WERI-Rb-1 (cell line): ENCODE results near the gene MRPS18A.
A peak's percentile ranks its signal among the peaks of the same experiment; 100 is the strongest.

Experiments
- DNase-seq: peaks from one replicate; pipeline ENCODE4 v3.0.0-alpha.2; 2020
- H3K27ac ChIP-seq: fragments of 250-450 bp; sonication (Bioruptor Pico); 2 replicates; pipeline ENCODE4 v1.5.1; 2020; ENCODE audit warnings: mild to moderate bottlenecking, moderate library complexity
- H3K27me3 ChIP-seq: fragments of 250-450 bp; sonication (Bioruptor Pico); 2 replicates; pipeline ENCODE4 v1.5.1; 2021; ENCODE audit warnings: mild to moderate bottlenecking, low read depth, moderate library complexity; ENCODE audit not compliant: insufficient read depth, severe bottlenecking
- H3K36me3 ChIP-seq: fragments of 250-450 bp; sonication (Bioruptor Pico); 2 replicates; pipeline ENCODE4 v1.5.1; 2020; ENCODE audit warnings: mild to moderate bottlenecking, moderate library complexity
- H3K4me3 ChIP-seq: 2 replicates; pipeline ENCODE4 v1.5.1; 2011; ENCODE audit warnings: low read depth, mild to moderate bottlenecking, control low read depth, low read length
- H3K9me3 ChIP-seq: fragments of 250-450 bp; sonication (Bioruptor Pico); 2 replicates; pipeline ENCODE4 v1.5.1; 2021; ENCODE audit warnings: mild to moderate bottlenecking, moderate library complexity; ENCODE audit not compliant: severe bottlenecking
- TF ChIP-seq, protein P1 (sequence below): IDR thresholded peaks from 2 replicates; pipeline ENCODE4 v1.5.1; 2011; ENCODE audit warnings: low read depth, mild to moderate bottlenecking, control low read depth, inconsistent platforms, low read length

The MRPS18A gene

GRCh38 chr6:43733471-43734293, 46.1 kb upstream of the MRPS18A start:
- no peaks in the 10 kb centered on the region for H3K27me3 ChIP-seq
- peak overlapping the region; percentile 36 for H3K27ac ChIP-seq
- H3K36me3 ChIP-seq = no peaks in the 10 kb centered on the region
- H3K9me3 ChIP-seq = peaks cover 12% of the 10 kb centered on the region
- H3K4me3 ChIP-seq = no peak overlapping the region
- TF ChIP-seq, protein P1, sequence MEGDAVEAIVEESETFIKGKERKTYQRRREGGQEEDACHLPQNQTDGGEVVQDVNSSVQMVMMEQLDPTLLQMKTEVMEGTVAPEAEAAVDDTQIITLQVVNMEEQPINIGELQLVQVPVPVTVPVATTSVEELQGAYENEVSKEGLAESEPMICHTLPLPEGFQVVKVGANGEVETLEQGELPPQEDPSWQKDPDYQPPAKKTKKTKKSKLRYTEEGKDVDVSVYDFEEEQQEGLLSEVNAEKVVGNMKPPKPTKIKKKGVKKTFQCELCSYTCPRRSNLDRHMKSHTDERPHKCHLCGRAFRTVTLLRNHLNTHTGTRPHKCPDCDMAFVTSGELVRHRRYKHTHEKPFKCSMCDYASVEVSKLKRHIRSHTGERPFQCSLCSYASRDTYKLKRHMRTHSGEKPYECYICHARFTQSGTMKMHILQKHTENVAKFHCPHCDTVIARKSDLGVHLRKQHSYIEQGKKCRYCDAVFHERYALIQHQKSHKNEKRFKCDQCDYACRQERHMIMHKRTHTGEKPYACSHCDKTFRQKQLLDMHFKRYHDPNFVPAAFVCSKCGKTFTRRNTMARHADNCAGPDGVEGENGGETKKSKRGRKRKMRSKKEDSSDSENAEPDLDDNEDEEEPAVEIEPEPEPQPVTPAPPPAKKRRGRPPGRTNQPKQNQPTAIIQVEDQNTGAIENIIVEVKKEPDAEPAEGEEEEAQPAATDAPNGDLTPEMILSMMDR = no peak
- DNase-seq = peak; percentile 76

GRCh38 chr6:43730634-43731033, 43.0 kb upstream of the MRPS18A start:
- no peak for DNase-seq
- Histone ChIP-seq H3K27me3 (no peaks in the 10 kb centered on the region), H3K9me3 (peaks cover 12% of the 10 kb centered on the region), H3K27ac (no peak overlapping the region), H3K4me3 (no peak overlapping the region), H3K36me3 (no peaks in the 10 kb centered on the region)
- TF ChIP-seq, protein P1 = no peak

GRCh38 chr6:43729537-43729936, 41.9 kb upstream of the MRPS18A start:
- Histone ChIP-seq H3K27me3 (no peaks in the 10 kb centered on the region), H3K27ac (no peak overlapping the region), H3K4me3 (no peak overlapping the region), H3K9me3 (peaks cover 12% of the 10 kb centered on the region), H3K36me3 (no peaks in the 10 kb centered on the region)
- peak; percentile 3 for DNase-seq
- TF ChIP-seq, protein P1 = no peak

DNA sequence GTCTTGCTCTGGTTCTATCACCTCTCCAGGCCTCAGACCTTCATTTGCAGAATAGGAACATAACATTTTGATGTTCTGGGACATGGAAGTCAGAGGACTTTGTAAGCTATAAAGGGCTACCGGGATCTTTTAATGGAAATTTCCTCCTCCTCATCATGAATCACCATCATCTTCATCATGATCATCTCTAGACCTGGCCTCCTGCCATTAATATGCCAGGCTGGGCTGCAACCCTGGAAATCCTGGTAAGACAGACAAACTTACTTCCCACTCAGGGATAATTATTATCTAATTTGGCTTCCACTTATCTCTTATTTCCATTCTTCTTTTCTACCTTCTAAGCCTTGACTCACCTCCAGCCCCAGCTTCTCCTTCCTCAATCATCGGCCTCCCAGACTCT, 41.0 kb upstream of the MRPS18A start:
- no peak overlapping the region for H3K27ac ChIP-seq
- no peak overlapping the region for H3K4me3 ChIP-seq
- DNase-seq = peak; percentile 1
- H3K9me3 ChIP-seq = peaks cover 12% of the 10 kb centered on the region
- no peaks in the 10 kb centered on the region for H3K27me3 ChIP-seq
- H3K36me3 ChIP-seq = no peaks in the 10 kb centered on the region
- TF ChIP-seq, protein P1 = no peak

- Histone ChIP-seq H3K36me3 (no peaks in the 10 kb centered on the region), H3K4me3 (no peak overlapping the region), H3K27ac (no peak overlapping the region), H3K9me3 (peaks cover 12% of the 10 kb centered on the region), H3K27me3 (no peaks in the 10 kb centered on the region)
- DNase-seq = no peak
- TF ChIP-seq, protein P1 = no peak
These were observed 40.0 kb upstream of the MRPS18A start for GRCh38 chr6:43727634-43728033.
